ENCODE results near the gene NSRP1. TPM values are rescaled to one million over a fixed set of nuclear protein-coding genes. Genes with fewer than 3 reads are reported as not detected.

The NSRP1 gene
- total and polyA plus RNA-seq, 2 of the 4 experiments (the other 2 are of a cell fraction) = 3.4 to 14.2 TPM

DNA sequence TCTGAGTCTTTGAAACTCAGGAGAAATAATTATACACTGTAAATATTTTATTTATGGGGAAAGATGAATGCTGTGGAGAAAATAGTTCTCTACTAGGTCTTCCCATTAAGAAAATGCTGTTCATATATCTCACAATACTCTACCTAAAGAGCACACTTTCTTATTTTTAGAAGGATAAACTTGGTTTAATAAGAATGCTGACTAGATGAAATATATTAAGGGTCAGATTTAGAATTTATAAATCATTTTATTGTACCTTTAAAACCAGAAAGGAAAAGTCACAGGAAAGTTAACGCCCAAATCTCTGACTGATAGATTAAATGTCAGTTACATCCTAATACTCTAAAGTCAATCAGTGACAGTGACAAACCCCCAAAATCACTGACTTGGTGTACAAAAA lies 70.1 kb downstream of the NSRP1 start:
- H4K20me1 ChIP-seq (ENCODE audit: insufficient read depth, low read length) = no peaks in the 10 kb centered on the region
- H3K56ac ChIP-seq (ENCODE audit: extremely low read depth, insufficient read depth, low read length) = no peak overlapping the region
- no peak overlapping the region for H2AK5ac ChIP-seq (ENCODE audit: low read depth, low read length)
- no peaks in the 10 kb centered on the region for H3K27me3 ChIP-seq (ENCODE audit: control insufficient read depth, insufficient read depth, low read length)
- TF ChIP-seq POLR2A (IDR thresholded peaks at IDR 0.05; ENCODE audit: low read depth, low read length) (no peak), MAFK (IDR thresholded peaks at IDR 0.05; ENCODE audit: low read depth, low read length) (peak; percentile 65)
- H2BK5ac ChIP-seq (ENCODE audit: low read depth, low read length, poor library complexity, severe bottlenecking) = no peak overlapping the region
- no peak overlapping the region for H2AFZ ChIP-seq (replicated peaks; ENCODE audit: low read length, poor library complexity)
- no peak overlapping the region for H2AK9ac ChIP-seq (replicated peaks; ENCODE audit: low read depth, low read length, poor library complexity)
- in situ Hi-C loops (cut with MboI; ENCODE audit: low sequenced_read_pairs) (no loop called here), intact Hi-C loops (cut with micrococcal nuclease) (loop anchor here (5.0 kb wide), 1 partner anchor 86 kb away; no protein-coding TSS in a partner anchor), dilution Hi-C loops (cut with HindIII; ENCODE audit: low sequenced_read_pairs, unreplicated experiment) (no loop called here)
- ATAC-seq (ENCODE audit: low read depth) (no peak), DNase-seq (no peak)
- WGBS, 2 experiments (ENCODE audit: extremely low coverage in 2 of 2, insufficient read length in 1 of 2) = no CpG with 5 or more reads among the region's 1 CpG
- CTCF ChIA-PET = no interaction called here
- H3K4me2 ChIP-seq (ENCODE audit: low read depth, low read length) = no peak overlapping the region
- no peak overlapping the region for H3K27ac ChIP-seq (ENCODE audit: insufficient read depth, low read length)
- no peak overlapping the region for H3K4me3 ChIP-seq (ENCODE audit: insufficient read depth, low read depth, low read length)
- no TSS peak for BruUV-seq (replicated peaks)
- H3K4ac ChIP-seq (ENCODE audit: low read depth, low read length) = no peak overlapping the region
- H3K79me1 ChIP-seq (ENCODE audit: low read depth in 1 of 2, low read length in 2 of 2) = peaks cover 0 to 3% of the 10 kb centered on the region in 2 experiments; a peak in 1 of 4 replicates
- no peak overlapping the region for H2BK15ac ChIP-seq (ENCODE audit: low read depth, low read length)
- no peaks in the 10 kb centered on the region for H3K4me1 ChIP-seq (ENCODE audit: control insufficient read depth, insufficient read depth, low read length)
- H3K14ac ChIP-seq (replicated peaks; ENCODE audit: low read depth, low read length) = no peak overlapping the region
- no peak overlapping the region for H2BK20ac ChIP-seq (ENCODE audit: low read depth, low read length)
- H3K9ac ChIP-seq (ENCODE audit: low read depth, low read length) = no peak overlapping the region
- peaks cover 3% of the 10 kb centered on the region; the same call in 1 of the 2 replicates for H3K9me1 ChIP-seq (ENCODE audit: insufficient read depth, low read length)
- no peak overlapping the region for H3K23ac ChIP-seq (ENCODE audit: low read depth, low read length)
- no peak overlapping the region for H3K18ac ChIP-seq (ENCODE audit: low read depth, low read length)
- no peak overlapping the region for H4K5ac ChIP-seq (ENCODE audit: low read depth, low read length)
- H3K9me3 ChIP-seq (ENCODE audit: control insufficient read depth, insufficient read depth, low read length) = no peaks in the 10 kb centered on the region
- peaks cover 19% of the 10 kb centered on the region for H3K36me3 ChIP-seq (ENCODE audit: control insufficient read depth, insufficient read depth, low read length)
- H4K8ac ChIP-seq (ENCODE audit: low read depth in 2 of 2, low read length in 2 of 2) = no peak overlapping the region
- POLR2A ChIA-PET (ENCODE audit: unreplicated experiment) = no interaction called here
- no peak overlapping the region for H4K91ac ChIP-seq (ENCODE audit: insufficient read depth, low read depth, low read length)
- H2BK120ac ChIP-seq (ENCODE audit: low read depth, low read length) = no peak overlapping the region

Measured in IMR-90 (cell line).